IPS DF 4.7 (cell line): ENCODE results near the gene CYB561D1.

Source experiments
- DNase-seq: peaks from one replicate; pipeline ENCODE4 v3.0.0-alpha.2; 2013; ENCODE audit warnings: low spot score; ENCODE audit errors: extremely low read depth

CYB561D1 gene

DNA sequence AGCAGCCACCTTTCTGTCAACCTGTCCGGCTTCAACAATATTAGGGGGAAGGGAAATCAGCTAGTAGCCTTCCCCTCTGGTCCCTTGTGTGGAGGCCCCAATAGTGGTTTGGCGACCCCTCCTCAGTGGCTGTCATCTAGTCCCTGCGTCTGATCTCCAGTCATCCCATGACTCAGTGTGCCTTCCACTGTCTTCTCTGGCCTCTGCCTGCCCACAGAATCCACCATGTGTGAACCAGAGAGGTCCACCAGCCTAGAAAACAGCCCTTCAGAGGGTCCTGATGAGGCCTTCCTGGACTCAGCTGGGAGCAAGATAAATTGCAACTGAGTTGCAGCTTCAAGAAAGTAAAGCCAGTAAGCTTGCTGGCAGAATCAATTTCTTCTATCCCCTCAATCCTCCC is 14.0 kb upstream of the CYB561D1 start:
- DNase-seq: no peak

DNA sequence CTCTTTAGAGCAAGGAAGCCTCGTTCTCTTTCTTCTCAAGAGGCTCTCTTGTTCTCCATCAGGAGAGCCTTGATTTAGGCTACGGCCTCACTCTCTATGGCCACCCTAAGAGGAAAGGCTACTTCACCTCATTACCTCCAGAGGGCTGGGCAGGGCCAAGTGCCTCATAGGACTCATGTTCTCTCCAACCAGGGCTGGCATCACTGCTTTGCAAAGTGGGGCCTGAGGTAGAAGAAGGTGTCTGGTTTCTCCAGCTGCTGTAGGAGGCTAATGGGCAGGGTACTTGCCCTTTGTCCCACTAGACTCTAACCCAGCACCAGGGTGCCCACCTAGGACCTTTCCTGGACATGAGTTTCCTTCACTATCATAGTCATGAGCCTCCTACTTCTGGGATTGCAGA is 12.2 kb upstream of the CYB561D1 start:
- no peak for DNase-seq

DNA sequence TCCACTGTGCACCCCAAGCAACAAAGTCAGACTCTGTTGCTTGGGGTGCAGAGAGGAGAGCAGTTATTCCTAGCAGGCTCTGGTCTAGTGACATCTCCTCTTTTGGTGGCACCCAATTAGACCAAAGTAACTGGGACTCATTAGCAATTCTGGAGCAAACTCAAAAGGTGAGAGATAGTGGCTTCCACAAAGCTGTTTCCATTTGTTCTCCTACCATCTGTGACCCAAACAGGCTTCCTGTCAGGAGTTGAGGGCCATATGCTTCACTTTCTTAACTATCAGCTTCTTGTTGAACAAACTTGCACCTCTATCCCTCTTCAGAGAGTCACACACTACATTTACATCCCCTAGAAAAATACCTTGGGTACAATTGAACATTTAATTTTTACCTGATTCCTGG is 11.7 kb upstream of the CYB561D1 start:
- DNase-seq: no peak

DNA sequence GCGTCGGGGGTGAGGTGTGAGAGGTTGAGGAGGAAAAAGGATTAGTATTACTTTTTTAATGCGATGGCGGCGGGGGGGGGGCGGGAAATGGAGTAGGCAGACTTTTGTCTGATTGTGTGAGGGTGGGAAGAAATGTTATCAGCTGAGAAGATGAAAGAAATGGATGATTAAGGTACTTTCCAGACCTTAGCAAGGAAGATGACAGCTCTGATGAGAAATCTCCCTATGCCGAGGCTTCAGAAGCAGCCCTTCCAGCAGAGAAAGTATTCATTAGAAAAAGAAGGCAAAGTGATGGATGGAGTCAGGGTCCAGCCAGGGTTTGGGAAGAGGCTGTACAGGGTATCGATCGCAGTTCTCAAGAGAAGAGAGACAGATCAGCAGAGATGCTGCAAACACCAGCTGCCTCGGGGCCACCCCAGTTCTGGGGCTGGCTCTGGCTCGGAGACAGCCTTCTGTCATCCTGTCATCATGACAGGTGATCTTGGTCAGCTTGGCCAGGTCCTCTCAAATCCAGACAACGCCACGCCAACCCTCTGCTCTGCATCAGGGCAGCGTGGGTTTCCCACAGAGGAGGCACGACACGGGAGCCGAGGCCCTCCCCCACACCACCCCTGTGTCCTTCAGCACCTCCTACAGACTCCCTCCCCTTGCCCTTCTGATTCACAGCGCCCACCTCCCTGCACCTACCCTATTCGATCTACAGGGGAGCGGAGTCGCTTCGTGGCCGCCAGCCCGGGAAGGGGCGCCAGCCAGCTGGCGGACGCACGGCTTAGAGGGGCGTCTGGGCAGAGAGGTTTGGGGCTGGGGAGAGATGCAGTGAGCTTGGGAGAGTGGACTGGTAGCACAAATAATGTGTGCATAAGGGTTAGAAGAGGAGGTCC is 10.9 kb upstream of the CYB561D1 start:
- DNase-seq: no peak

DNA sequence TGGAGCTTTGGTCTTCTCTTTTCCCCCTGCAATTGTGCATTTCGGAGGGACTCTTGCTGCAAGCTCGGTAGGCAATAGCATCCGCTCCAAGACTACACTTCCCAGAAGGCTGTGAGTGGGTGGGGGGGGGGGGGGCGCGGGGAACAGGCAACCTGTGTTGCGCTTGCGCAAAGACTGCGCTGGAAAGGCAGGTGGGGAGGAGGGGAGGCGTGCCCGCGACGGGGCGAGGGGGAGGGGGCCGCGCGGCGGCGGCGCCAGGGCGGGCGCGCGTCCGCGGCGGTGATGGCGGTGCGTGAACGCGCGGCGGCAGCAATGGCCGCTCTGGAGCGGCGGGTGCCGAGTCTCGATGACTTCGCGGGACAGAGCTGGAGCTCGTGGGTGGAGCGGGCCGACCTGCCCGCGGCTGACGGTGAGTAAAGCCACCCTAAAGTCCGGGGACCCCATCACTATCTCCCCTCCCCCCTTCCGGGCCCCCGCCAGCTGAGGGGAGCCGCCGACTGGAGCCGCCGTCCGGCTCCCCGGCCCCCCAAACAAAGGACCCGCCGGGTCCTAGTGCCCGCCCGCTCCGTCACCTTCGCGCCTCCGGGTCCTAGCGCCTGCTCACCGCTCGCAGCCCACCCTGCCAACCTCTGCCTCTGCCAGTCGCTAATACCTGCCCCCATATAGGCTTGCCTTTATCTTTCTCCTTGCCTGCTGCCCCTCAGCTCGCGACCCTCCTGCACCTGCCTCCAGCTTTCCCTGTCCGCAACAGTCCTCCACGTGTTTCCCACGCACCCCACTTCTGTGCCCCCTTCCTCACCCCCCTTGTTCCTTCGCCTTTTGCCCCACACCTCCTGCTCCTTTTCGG is 10.0 kb upstream of the CYB561D1 start, which contains the start of gene ATXN7L2:
Gene ATXN7L2, plus strand, starts transcription at position 234 of the 847 bp plus-strand sequence. Its CDS starts 49 bp downstream, at position 283.
- no peak for DNase-seq

DNA sequence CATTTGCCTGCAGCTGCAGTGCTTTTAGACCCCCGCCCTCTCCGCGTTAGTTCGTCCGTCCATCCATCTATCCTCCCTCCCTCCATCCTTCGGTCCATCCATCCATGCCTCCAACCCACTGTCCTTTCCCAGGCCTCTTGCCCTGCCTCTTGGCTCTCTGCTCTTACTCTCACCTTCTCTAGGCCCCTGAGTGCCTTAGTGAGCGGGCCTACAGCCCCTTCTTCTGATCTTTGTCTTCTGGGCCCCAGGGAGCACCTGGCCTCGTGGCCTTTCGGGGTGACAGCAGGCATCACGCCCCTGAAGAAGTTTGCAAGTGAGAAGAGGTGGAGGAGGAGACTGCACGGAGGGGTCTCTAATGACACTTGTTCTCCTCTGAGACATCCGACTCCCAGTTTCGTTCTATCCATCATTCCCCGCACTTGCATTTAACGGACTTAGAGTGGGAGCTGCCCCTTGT is 9.3 kb upstream of the CYB561D1 start:
- DNase-seq: no peak

DNA sequence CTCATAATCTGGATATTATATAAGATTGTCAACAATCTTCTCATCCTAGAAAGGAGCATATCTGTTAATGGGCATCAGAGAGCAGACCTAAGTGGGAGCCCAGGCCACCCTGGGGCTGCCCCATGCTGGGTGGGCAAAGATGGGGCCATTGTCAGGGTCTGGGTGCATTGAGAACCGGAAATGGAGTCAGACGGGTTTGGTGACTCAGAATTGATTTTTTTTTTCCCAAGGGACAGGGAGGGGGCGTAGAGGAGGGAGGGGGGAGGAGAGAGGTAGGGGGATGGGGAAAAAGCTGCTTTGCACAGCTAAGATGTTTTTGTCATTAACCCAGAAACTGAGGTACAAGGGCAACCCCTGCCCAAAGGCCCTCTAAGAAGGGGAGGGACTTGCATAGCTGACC is 8.9 kb upstream of the CYB561D1 start:
- no peak for DNase-seq

DNA sequence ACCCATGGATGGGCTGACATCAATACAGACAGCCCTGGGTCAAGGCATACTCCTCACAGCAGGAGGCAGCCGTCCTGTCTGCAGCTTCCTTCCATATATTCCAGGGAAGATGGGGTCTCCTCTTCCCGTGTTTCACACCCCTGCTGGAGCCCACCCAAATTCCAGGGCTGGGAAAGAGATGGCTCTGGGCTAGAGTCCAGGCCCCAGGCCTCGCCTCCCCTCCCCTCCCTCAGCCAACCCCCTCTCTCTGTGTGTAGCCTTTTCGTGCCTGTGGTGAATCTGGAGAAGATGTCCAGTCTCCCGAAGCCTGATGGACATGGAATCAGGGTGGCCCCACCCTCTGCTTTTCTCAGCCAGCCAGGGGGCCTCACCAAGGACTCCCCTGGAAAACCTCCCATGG is 6.6 kb upstream of the CYB561D1 start:
- no peak for DNase-seq

DNA sequence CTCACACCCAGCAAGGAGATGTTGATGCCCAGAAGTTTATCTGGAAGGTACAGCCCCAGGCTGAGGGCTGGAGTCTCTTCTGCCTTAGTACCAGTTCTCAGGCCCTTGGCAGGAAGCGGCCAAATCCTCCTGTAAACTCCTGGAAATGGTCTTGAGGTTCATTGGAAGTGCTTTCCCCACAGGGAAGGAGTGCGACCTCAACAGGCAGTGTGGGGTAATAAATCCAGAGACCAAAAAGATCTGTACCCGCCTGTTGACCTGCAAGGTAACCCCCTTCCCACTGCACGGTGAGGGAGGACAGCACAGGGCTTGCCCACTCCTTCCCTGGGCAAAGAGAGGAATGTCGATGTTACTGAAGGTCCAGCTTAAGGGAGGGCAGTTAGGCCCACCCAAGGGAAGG is 5.7 kb upstream of the CYB561D1 start:
- no peak for DNase-seq

DNA sequence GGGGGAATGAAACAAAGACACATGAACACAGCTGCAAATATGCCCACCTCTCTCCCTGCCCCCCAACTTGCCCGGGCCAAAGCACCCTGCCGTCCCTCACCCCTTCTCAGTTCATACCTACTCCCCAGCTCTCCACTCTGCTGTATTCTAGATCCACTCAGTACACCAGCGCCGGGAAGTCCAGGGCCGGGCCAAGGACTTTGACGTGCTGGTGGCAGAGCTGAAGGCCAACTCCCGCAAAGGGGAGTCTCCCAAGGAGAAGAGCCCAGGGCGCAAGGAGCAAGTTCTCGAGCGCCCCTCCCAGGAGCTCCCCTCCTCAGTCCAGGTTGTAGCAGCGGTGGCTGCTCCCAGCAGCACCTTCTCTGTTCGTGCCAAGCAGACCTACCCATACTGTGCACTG is 5.2 kb upstream of the CYB561D1 start:
- DNase-seq: no peak

DNA sequence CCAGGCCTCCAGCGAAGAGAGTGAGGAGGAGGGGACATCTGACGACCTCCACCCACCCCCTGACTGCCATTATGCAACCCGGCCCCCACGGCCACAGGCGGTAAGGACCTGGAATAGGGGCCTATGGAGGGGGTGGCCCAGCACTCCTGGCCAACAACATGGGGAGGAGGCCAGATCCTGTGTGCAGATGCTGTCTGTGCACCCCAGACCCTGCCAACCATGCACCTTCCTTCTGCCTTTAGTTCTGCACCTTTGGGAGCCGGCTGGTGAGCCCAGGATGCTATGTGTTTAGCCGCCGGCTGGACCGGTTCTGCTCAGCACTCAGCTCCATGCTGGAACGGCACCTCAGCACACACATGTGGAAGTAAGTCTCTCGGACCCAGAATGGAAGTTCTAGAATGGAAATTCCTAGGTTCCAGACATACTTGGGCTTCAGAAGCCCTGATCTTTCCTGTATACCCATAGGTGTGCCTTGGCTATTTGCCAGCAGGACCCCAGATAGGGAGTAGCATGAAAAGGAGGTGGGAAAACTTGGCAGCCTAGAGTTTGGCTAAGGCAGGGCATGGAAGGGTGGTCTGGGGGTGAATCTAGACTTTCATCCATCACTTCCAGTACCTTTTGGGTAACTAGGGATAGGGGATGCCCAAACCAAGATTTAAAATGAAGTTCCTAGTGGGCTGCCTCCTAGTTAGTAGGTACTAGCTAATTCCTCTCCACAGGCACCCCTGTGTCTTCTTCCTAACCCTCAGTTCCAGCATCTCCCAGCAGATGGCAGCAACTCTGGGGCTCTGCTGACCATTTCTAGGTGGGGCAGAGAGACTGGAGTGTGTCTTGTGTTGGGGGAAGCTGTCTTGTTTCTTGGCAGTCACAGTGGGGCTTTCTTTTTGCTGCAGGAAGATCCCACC is 3.6 kb upstream of the CYB561D1 start:
- no peak for DNase-seq

DNA sequence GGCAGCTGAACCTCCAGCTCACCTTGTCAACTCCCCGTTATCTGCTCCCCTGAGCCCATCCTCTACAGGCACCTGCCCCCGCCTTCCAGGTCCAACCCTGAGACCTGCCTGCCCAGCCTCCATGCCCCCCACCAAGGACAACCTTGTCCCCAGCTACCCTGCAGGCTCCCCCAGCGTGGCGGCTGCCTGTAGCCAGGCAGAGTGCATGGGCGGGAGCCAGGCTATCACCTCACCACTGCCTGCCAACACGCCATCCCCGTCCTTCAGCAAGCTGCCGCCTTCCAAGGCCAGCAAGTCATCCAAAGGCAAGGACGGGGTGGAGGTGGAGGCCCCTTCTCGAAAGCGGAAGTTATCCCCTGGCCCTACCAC is 3.0 kb upstream of the CYB561D1 start:
- no peak for DNase-seq

DNA sequence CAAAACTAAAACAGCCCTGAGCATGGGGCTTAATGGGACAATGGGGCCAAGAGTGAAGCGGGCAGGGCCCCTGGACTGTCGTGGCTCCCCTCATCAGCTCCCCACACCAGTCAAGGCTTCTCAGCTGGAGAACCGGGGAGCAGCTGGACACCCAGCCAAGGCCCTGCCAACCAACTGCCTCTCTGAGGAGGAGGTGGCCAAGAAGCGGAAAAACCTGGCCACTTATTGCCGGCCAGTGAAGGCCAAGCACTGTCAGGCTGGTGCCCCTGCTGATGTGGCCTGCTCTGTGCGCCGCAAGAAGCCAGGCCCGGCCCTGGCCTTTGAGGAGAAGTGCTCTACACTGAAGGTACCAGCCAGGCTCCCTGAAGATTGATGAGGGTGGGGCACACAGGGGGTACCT is 2.5 kb upstream of the CYB561D1 start:
- DNase-seq: no peak

DNA sequence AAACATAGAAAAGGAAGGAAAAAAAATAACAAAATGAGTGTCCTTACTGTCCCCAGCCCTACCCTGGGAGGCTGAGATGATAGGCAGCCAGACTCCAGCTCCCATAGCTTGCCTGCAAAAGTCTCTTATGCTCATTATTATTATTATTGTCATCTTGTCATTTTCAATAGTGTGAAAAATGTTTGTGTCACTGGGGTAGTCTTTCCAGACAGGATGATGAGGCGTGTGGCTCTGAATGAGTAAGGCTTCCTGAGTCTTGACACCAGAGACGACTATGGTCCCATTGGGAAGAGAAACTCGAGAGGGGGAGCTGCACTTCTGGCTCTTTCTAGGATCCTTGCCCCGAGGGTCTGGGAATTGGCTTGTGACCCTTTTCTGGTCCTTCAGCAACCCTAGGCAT is 1.1 kb upstream of the CYB561D1 start:
- no peak for DNase-seq

DNA sequence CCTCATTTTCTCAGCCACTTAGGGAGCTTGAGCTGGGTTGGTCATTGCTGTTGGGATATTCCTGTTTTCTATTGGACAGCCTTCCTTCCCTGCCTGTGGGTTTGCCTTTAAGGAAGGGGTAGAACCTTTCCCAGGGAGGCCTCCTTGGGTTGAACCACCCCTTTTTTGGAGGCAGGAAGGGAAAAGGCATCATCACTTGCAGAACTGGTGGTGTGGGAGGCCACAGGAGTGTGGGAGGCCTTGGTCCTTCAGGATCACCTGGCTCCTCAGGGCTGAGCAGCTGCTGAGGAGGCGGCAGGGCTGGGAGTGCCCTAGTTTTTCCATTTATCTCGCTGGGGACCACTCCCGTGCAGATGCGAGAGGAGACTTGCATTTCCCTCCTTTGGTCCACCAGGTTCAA is 667 bp upstream of the CYB561D1 start:
- no peak for DNase-seq

DNA sequence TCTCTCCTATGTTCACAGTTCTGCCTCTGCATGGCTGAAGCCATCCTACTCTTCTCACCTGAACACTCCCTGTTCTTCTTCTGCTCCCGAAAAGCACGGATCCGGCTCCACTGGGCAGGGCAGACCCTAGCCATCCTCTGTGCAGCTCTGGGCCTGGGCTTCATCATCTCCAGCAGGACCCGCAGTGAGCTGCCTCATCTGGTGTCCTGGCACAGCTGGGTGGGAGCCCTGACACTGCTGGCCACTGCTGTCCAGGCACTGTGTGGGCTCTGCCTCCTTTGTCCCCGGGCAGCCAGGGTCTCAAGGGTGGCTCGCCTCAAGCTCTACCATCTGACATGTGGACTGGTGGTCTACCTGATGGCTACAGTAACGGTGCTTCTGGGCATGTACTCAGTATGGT is 1.8 kb downstream of the CYB561D1 start:
- no peak for DNase-seq

DNA sequence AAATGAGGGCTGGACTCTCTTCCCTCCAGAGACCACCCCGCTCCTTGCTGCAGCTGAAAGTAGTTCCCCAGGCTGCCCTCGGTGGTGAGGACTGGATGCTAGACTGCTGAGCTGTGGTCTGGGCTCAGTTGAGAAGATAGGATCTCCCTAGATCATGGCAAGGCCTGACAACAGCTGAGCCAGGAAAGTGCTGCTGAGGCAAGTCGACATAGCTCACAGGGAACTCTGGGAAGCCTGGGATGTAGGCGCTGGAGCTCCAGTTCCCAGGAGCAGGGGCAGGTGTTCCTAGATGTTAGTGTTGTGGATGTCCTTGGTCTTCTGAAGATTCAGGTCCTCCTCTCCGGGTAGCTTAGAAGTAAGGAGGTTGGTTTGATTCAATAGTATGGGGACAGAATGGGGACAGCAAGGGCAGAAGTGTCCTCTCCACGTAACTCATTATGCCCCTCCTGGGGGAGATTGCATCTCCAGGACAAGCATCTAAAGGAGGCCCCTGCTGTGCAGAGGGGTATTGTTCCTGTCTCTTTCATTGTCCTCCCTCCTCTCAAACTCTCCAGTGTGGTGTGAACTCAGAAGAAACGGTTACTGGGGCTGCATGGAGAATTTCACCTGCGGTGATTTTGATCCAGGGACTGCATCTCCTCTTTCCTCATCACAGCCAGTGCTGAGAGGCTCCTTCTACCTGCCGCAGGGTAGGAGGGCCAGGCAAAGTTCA is 3.7 kb downstream of the CYB561D1 start:
- no peak for DNase-seq

DNA sequence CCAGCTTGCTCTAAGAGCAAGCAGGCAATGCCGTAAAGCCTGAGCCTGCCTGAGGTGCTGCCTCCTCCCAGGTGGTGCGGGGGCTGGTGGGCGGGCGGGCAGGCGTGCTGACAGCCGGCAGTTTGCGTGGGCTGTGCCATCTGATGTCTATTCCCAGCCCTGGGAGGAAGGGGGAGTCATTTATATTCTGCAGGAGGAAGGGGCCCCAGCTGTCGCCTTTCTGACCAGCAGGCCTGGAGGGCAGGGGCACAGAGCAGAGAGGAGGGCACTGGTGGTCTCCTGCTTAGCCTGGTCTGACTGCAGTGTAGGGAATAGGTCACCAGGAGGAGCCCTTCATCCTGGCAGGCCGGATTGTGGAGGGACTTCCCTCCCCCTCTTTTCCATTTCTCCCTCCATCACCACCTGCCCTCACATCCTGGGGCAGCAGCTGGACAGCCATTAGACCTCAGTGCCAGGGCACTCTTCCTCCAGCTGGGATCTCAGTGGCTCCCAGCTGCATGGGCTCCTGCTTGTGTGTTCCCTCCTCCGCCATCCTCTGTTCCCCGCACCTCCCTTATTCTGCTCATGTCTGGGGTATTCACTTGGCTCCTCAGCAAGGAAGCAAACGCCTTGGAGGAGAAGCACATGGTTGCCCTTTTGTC is 4.4 kb downstream of the CYB561D1 start:
- no peak for DNase-seq

DNA sequence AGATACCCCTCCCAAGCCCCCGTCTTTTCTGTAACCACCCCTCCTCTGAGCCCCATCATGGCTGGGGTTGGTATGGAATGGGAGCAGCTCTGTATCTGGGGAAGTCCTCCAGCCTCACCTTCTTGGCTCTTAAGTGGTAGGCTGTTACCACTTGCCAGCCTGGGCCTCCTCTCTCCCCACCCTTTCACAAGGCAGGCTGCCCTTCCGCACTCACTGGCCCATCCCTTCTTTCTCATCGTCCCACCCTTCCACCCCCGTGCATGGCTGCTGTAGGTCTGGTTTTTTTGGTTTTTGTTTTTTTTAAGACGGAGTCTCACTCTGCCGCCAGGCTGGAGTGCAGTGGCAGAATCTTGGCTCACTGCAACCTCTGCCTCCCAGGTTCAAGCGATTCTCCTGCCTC is 5.2 kb downstream of the CYB561D1 start:
- no peak for DNase-seq
